ENCODE data around the gene ARHGAP15. TPM values are rescaled to one million over a fixed set of nuclear protein-coding genes. Genes with fewer than 3 reads are reported as not detected.

The ARHGAP15 gene
- total and polyA plus RNA-seq, 2 donors (not counting 1 experiment from before 2014, with no cell fraction given), result 0.07 TPM; not detected in 1

GRCh38 chr2:143160732-143161707 is 31.8 kb downstream of the ARHGAP15 start:
- no peak overlapping the region for H3K9ac ChIP-seq (ENCODE audit: insufficient read depth, low read length)
- no peak for TF ChIP-seq EZH2 (IDR thresholded peaks at IDR 0.05; ENCODE audit: low read length, missing control alignments)
- no peak for TF ChIP-seq CTCF (conservative IDR thresholded peaks at IDR 0.05 in 1 of 2, IDR thresholded peaks at IDR 0.05 in 1 of 2; ENCODE audit: low read depth in 1 of 2, low read length in 2 of 2)
- no peaks in the 10 kb centered on the region for H4K20me1 ChIP-seq (ENCODE audit: control insufficient read depth, extremely low read depth, insufficient read depth, low read length)
- no peaks in the 10 kb centered on the region for H3K9me3 ChIP-seq (ENCODE audit: control insufficient read depth, insufficient read depth, low read depth, low read length)
- no peak overlapping the region for H2AFZ ChIP-seq (ENCODE audit: low read length)
- H3K36me3 ChIP-seq (ENCODE audit: control insufficient read depth, insufficient read depth, low read length), result no peaks in the 10 kb centered on the region
- H3K4me3 ChIP-seq (replicated peaks in 1 of 4; ENCODE audit: control extremely low read depth in 1 of 4, insufficient read depth in 1 of 4, low read depth in 3 of 4, low read length in 4 of 4), result no peak overlapping the region
- no peak for DNase-seq (ENCODE audit: low read depth in 2 of 2)
- no peak overlapping the region for H3K4me2 ChIP-seq (ENCODE audit: extremely low read depth, insufficient read depth, low read length)
- H3K79me2 ChIP-seq (ENCODE audit: control insufficient read depth, insufficient read depth, low read length), result no peaks in the 10 kb centered on the region
- H3K4me1 ChIP-seq (ENCODE audit: control insufficient read depth, extremely low read depth, insufficient read depth, low read length), result no peaks in the 10 kb centered on the region
- H3K27ac ChIP-seq (ENCODE audit: insufficient read depth, low read length), result no peak overlapping the region
- H3K27me3 ChIP-seq (ENCODE audit: control insufficient read depth, insufficient read depth, low read length), result no peaks in the 10 kb centered on the region

DNA sequence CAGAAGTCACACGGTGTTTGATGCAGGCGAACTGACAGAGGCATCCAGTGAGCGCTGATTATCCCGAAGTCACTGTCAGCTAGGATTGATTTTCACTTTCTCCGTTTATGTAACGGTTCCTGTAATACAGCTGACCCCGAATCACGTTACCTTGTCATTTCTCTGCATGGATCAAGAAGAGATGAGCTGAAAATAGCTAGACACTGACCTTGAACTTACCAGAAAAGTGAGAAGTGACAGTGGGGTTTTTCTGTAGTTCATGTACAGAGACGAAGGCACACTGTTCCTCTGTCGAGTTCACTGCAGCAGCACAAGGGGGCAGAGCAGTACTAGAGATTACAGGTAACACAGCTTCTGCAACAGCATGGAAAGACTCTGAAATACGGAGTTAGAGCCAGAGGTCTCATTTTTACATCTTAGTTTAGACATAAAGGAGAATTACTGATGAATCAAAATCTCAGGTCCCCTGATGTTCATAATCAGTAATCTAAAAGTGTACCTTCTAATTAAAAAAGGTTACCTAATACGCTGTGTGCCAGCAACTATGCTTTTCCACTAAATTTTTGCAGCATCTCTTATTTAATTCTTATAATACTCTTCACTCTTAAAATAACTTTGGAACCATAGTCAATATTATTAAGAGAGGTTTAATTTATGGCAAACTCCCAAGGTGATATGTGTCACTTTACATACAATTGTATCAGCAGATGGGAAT is 33.1 kb downstream of the ARHGAP15 start:
- no peaks in the 10 kb centered on the region for H3K79me2 ChIP-seq (ENCODE audit: control insufficient read depth, insufficient read depth, low read length)
- DNase-seq (ENCODE audit: low read depth in 2 of 2), result peak; percentile 46 to 78
- no peaks in the 10 kb centered on the region for H4K20me1 ChIP-seq (ENCODE audit: control insufficient read depth, extremely low read depth, insufficient read depth, low read length)
- peak overlapping the region; percentile 50 for H2AFZ ChIP-seq (ENCODE audit: low read length)
- H3K27me3 ChIP-seq (ENCODE audit: control insufficient read depth, insufficient read depth, low read length), result no peaks in the 10 kb centered on the region
- peak overlapping the region; percentile 76 for H3K4me2 ChIP-seq (ENCODE audit: extremely low read depth, insufficient read depth, low read length)
- no peaks in the 10 kb centered on the region for H3K36me3 ChIP-seq (ENCODE audit: control insufficient read depth, insufficient read depth, low read length)
- no peak overlapping the region for H3K9ac ChIP-seq (ENCODE audit: insufficient read depth, low read length)
- H3K27ac ChIP-seq (ENCODE audit: insufficient read depth, low read length), result no peak overlapping the region
- peak overlapping the region in 1 of 4 experiments; percentile 27 for H3K4me3 ChIP-seq (replicated peaks in 1 of 4; ENCODE audit: control extremely low read depth in 1 of 4, insufficient read depth in 1 of 4, low read depth in 3 of 4, low read length in 4 of 4)
- no peak for TF ChIP-seq EZH2 (IDR thresholded peaks at IDR 0.05; ENCODE audit: low read length, missing control alignments)
- TF ChIP-seq CTCF (conservative IDR thresholded peaks at IDR 0.05 in 1 of 2, IDR thresholded peaks at IDR 0.05 in 1 of 2; ENCODE audit: low read depth in 1 of 2, low read length in 2 of 2), result peak; percentile 63 to 85
- H3K9me3 ChIP-seq (ENCODE audit: control insufficient read depth, insufficient read depth, low read depth, low read length), result no peaks in the 10 kb centered on the region
- no peaks in the 10 kb centered on the region for H3K4me1 ChIP-seq (ENCODE audit: control insufficient read depth, extremely low read depth, insufficient read depth, low read length)

GRCh38 chr2:143162997-143163396 is 33.8 kb downstream of the ARHGAP15 start:
- Histone ChIP-seq H3K4me3 (replicated peaks in 1 of 4; ENCODE audit: control extremely low read depth in 1 of 4, insufficient read depth in 1 of 4, low read depth in 3 of 4, low read length in 4 of 4) (no peak overlapping the region), H3K9ac (ENCODE audit: insufficient read depth, low read length) (no peak overlapping the region), H3K4me2 (ENCODE audit: extremely low read depth, insufficient read depth, low read length) (no peak overlapping the region), H3K27me3 (ENCODE audit: control insufficient read depth, insufficient read depth, low read length) (no peaks in the 10 kb centered on the region), H3K79me2 (ENCODE audit: control insufficient read depth, insufficient read depth, low read length) (no peaks in the 10 kb centered on the region), H3K36me3 (ENCODE audit: control insufficient read depth, insufficient read depth, low read length) (no peaks in the 10 kb centered on the region), H3K27ac (ENCODE audit: insufficient read depth, low read length) (no peak overlapping the region), H4K20me1 (ENCODE audit: control insufficient read depth, extremely low read depth, insufficient read depth, low read length) (no peaks in the 10 kb centered on the region), H2AFZ (ENCODE audit: low read length) (no peak overlapping the region), H3K4me1 (ENCODE audit: control insufficient read depth, extremely low read depth, insufficient read depth, low read length) (no peaks in the 10 kb centered on the region), H3K9me3 (ENCODE audit: control insufficient read depth, insufficient read depth, low read depth, low read length) (no peaks in the 10 kb centered on the region)
- TF ChIP-seq EZH2 (IDR thresholded peaks at IDR 0.05; ENCODE audit: low read length, missing control alignments), result no peak
- no peak for TF ChIP-seq CTCF (conservative IDR thresholded peaks at IDR 0.05 in 1 of 2, IDR thresholded peaks at IDR 0.05 in 1 of 2; ENCODE audit: low read depth in 1 of 2, low read length in 2 of 2)
- DNase-seq (ENCODE audit: low read depth in 2 of 2), result no peak

All from fibroblast of lung (primary cell).